CD4-positive, alpha-beta T cell (primary cell): ENCODE measurements around the gene SPATA31C2. TPM values are rescaled to one million over a fixed set of nuclear protein-coding genes. Genes with fewer than 3 reads are reported as not detected.
"Not testable (repeated sequence)": the region's sequence is repeated elsewhere in the genome, so short reads cannot be mapped to it uniquely, and the experiment has no call there.

Experiments used
- ATAC-seq: fragments of 200-7000 bp; cut with Tn5 transposase; one replicate; pipeline ENCODE4 v1.10.0; 2022; ENCODE audit warnings: mild to moderate bottlenecking; ENCODE audit not compliant: poor library complexity
- CTCF ChIA-PET: fragments of 350-600 bp; sonication (Branson Sonifier 250); formaldehyde crosslinking; loops from one replicate; lab custom pipeline; 2021; ENCODE audit warnings: antibody characterized with exemption, inconsistent platforms; lab: Charles Lee
- POLR2A ChIA-PET: fragments of 350-600 bp; sonication (Branson Sonifier 250); formaldehyde crosslinking; loops from one replicate; lab custom pipeline; 2021; ENCODE audit warnings: antibody characterized with exemption, inconsistent platforms; lab: Charles Lee
- DNase-seq, 14 experiments: peaks; one replicate each; pipeline ENCODE4 v3.0.0-alpha.2; 2013 to 2020; ENCODE audit warnings: mixed read lengths in 2 of 14
- H3K27ac ChIP-seq, 2 donors: one replicate each; pipeline versions ENCODE4 v1.5.1 to v1.7.0; 2013; ENCODE audit warnings: low read length in 2 of 2, low read depth in 1 of 2, mild to moderate bottlenecking in 1 of 2
- H3K27me3 ChIP-seq, 2 experiments: 1 replicate in 1 of 2; 2 replicates in 1 of 2; pipeline versions ENCODE4 v1.6.1 to v1.7.0; 2013; ENCODE audit warnings: low read length in 2 of 2, control low read depth in 1 of 2, mild to moderate bottlenecking in 1 of 2, moderate library complexity in 1 of 2; ENCODE audit not compliant: insufficient read depth in 2 of 2, control insufficient read depth in 1 of 2
- H3K36me3 ChIP-seq: one replicate; pipeline ENCODE4 v1.6.1; 2013; ENCODE audit warnings: low read length, control low read depth; ENCODE audit not compliant: insufficient read depth
- H3K4me1 ChIP-seq: one replicate; pipeline ENCODE4 v1.6.1; 2013; ENCODE audit warnings: low read length, control low read depth; ENCODE audit not compliant: insufficient read depth
- H3K4me3 ChIP-seq: one replicate; pipeline ENCODE4 v1.5.1; 2013; ENCODE audit warnings: mild to moderate bottlenecking, low read length, moderate library complexity
- H3K9me3 ChIP-seq, 2 experiments: 1 replicate in 1 of 2; 2 replicates in 1 of 2; pipeline versions ENCODE4 v1.6.1 to v1.7.0; 2013; ENCODE audit warnings: low read length in 2 of 2, mild to moderate bottlenecking in 2 of 2, control low read depth in 1 of 2, moderate library complexity in 1 of 2; ENCODE audit not compliant: control insufficient read depth in 1 of 2, insufficient read depth in 1 of 2
- H3K27ac Mint-ChIP-seq: one replicate; pipeline ENCODE4 v1.8.0; 2020; ENCODE audit warnings: mixed read lengths
- H3K27me3 Mint-ChIP-seq: one replicate; pipeline ENCODE4 v1.8.0; 2021; ENCODE audit warnings: mixed read lengths
- H3K36me3 Mint-ChIP-seq: one replicate; pipeline ENCODE4 v1.8.0; 2021; ENCODE audit warnings: low read depth, mixed read lengths
- H3K4me1 Mint-ChIP-seq: one replicate; pipeline ENCODE4 v1.8.0; 2021; ENCODE audit warnings: low read depth, mixed read lengths
- H3K4me3 Mint-ChIP-seq: one replicate; pipeline ENCODE4 v1.8.0; 2020; ENCODE audit warnings: mild to moderate bottlenecking, mixed read lengths
- H3K9me3 Mint-ChIP-seq: one replicate; pipeline ENCODE4 v1.8.0; 2020; ENCODE audit warnings: mixed read lengths
- intact Hi-C, 2 experiments: fragments of 100-400 bp; cut with DNase I in 1 of 2; cut with micrococcal nuclease in 1 of 2; formaldehyde crosslinking; loops; one replicate each; pipeline versions ENCODE4 v1.15.1 to v1.9.0; 2023 to 2025; cut with DNase I, micrococcal nuclease
- polyA plus RNA-seq, 2 donors: library from polyadenylated mRNA; unstranded; fragments of 120-200 nt; gene quantifications; one replicate each; pipeline ENCODE4 v1.2.1, GENCODE V29; 2013
- total RNA-seq, 174 experiments: library from RNA in 2 of 174; stranded (reverse) in 2 of 174; gene quantifications; one replicate each; pipeline ENCODE4 v1.2.3 and lab custom pipeline; 2021 to 2026
- TF ChIP-seq, protein P1 (sequence below): fragments of 200-600 bp; IDR thresholded peaks from one replicate; pipeline ENCODE4 v1.8.0; 2022; ENCODE audit warnings: antibody characterized with exemption, mild to moderate bottlenecking

The SPATA31C2 gene
- total RNA-seq (not detected), total RNA-seq (lab: John Stamatoyannopoulos, UW) (0 to 0.48 (median 0.04) reads per million in 172 experiments)
- 0.05 TPM for polyA plus RNA-seq (2013, experiment 1 of 2)
- polyA plus RNA-seq (2013, experiment 2 of 2): 0.05 TPM

DNA sequence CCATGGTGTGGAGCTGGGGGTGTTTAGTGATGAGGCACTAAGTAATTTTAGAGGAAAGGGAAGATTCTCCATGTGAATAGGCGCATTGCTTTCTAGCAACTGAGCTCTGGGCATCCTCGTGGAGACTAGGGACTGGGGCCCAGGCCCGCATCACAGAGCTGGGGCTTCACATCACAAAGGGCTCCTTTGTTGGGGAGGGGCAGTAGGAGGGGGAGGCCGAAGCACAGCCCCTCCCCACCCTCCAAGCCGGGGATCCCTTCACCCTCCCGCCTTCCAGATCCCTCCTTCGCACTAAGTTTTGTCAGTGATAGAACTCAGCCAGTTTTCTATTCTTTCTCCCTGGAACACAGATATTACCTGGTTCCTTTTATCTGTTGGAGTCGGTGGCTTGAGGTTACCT lies at the start of gene SPATA31C2:
TSS of gene SPATA31C2 (minus strand) at position 101 of the 400 bp plus-strand sequence. CDS start at position 72, 29 bp downstream.
- POLR2A ChIA-PET, H3K4me1 Mint-ChIP-seq, H3K9me3 Mint-ChIP-seq, H3K27ac Mint-ChIP-seq, H3K4me1 ChIP-seq, H3K27me3 Mint-ChIP-seq, H3K4me3 Mint-ChIP-seq, H3K27ac ChIP-seq, ATAC-seq, H3K36me3 ChIP-seq, H3K36me3 Mint-ChIP-seq, H3K9me3 ChIP-seq, DNase-seq, CTCF ChIA-PET, H3K27me3 ChIP-seq, H3K4me3 ChIP-seq: not testable (repeated sequence)
- intact Hi-C loops: loop anchor here in 1 of 2 experiments (10.0 kb wide), 1 partner anchor 224 kb away; the partner anchor contains the start of gene SPATA31C1

DNA sequence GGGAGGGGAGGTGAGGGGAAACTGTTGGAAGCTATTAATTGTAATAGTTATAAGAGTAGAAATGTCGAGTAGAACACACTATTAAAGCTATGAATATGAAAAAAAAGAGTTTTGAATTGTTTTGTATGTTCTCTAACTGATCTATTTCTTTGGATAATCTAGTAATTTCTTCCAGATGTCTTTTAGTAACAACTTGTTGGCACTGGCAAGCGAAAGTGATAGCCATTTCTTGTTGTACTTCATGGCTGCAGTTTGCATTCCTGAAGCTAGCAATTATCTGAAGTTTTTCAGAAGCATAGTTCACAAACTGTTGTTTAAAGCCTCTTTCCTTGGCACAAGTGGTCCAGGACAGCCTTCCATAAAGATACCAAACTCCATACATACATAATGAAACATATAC lies 49.4 kb upstream of the SPATA31C2 start:
- ChIA-PET POLR2A (no interaction called here), CTCF (no interaction called here)
- Mint-ChIP-seq H3K4me3 (no peak overlapping the region), H3K4me1 (no peaks in the 10 kb centered on the region), H3K27ac (no peak overlapping the region), H3K9me3 (no peaks in the 10 kb centered on the region), H3K27me3 (peaks cover 25% of the 10 kb centered on the region), H3K36me3 (no peaks in the 10 kb centered on the region)
- intact Hi-C loops: no loop called here
- DNase-seq: no peak
- TF ChIP-seq, protein P1, sequence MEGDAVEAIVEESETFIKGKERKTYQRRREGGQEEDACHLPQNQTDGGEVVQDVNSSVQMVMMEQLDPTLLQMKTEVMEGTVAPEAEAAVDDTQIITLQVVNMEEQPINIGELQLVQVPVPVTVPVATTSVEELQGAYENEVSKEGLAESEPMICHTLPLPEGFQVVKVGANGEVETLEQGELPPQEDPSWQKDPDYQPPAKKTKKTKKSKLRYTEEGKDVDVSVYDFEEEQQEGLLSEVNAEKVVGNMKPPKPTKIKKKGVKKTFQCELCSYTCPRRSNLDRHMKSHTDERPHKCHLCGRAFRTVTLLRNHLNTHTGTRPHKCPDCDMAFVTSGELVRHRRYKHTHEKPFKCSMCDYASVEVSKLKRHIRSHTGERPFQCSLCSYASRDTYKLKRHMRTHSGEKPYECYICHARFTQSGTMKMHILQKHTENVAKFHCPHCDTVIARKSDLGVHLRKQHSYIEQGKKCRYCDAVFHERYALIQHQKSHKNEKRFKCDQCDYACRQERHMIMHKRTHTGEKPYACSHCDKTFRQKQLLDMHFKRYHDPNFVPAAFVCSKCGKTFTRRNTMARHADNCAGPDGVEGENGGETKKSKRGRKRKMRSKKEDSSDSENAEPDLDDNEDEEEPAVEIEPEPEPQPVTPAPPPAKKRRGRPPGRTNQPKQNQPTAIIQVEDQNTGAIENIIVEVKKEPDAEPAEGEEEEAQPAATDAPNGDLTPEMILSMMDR: no peak
- H3K27ac ChIP-seq: no peak overlapping the region
- H3K36me3 ChIP-seq: no peaks in the 10 kb centered on the region
- H3K4me1 ChIP-seq: no peaks in the 10 kb centered on the region
- peaks cover 5 to 10% of the 10 kb centered on the region in 2 experiments for H3K27me3 ChIP-seq
- peaks cover 0 to 3% of the 10 kb centered on the region in 2 experiments for H3K9me3 ChIP-seq
- no peak for ATAC-seq
- H3K4me3 ChIP-seq: no peak overlapping the region

DNA sequence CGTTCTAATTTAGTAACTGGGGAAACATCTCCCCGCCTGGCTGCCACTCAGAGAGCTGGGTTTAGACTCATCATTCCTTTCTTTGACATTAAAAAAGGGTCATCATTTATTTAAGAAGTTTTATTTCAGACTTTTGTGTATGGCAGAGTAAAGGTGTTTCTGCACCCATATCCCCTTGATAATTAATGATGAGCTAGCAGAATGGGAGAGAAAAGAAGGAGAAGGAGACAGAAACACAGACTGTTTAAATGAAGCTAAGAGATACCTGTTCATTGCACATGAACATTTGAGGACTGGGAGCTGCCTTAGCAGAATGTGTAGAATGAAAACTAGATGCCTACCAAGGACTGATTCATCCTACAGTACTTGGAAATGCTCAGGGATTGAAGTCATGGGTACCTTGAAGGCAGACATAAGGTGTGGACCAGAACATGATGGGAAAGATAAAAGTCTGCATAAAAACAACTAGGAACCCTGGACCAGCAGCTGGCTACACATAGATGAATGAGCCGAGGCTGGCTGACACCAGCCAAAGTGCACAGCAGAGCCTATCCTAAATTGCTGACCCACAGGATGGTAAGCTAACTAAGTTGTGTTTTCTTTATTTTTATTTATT lies 48.3 kb upstream of the SPATA31C2 start:
- Histone ChIP-seq H3K9me3 (peaks cover 0 to 3% of the 10 kb centered on the region in 2 experiments), H3K27ac (no peak overlapping the region), H3K36me3 (no peaks in the 10 kb centered on the region), H3K4me1 (no peaks in the 10 kb centered on the region), H3K27me3 (peaks cover 5 to 10% of the 10 kb centered on the region in 2 experiments), H3K4me3 (no peak overlapping the region)
- Mint-ChIP-seq H3K27ac (no peak overlapping the region), H3K27me3 (peaks cover 24% of the 10 kb centered on the region), H3K4me3 (no peak overlapping the region), H3K9me3 (no peaks in the 10 kb centered on the region), H3K36me3 (no peaks in the 10 kb centered on the region), H3K4me1 (no peaks in the 10 kb centered on the region)
- TF ChIP-seq, protein P1: no peak
- ChIA-PET POLR2A (no interaction called here), CTCF (no interaction called here)
- intact Hi-C loops: no loop called here
- no peak for ATAC-seq
- no peak for DNase-seq
